22Rv1 (cell line): ENCODE data around the gene SYNGR3.

Experiments
- H3K27ac ChIP-seq: fragments of 450-650 bp; 2 replicates; pipeline ENCODE4 v1.5.1; 2017
- ZFX ChIP-seq: fragments of 450-650 bp; IDR thresholded peaks from 2 replicates; pipeline ENCODE4 v1.6.1; 2017; ENCODE audit warnings: antibody characterized with exemption, borderline replicate concordance
- TF ChIP-seq, protein P1 (sequence below): fragments of 450-650 bp; IDR thresholded peaks from 2 replicates; pipeline ENCODE4 v1.5.1; 2017; ENCODE audit warnings: mild to moderate bottlenecking

SYNGR3 gene

DNA sequence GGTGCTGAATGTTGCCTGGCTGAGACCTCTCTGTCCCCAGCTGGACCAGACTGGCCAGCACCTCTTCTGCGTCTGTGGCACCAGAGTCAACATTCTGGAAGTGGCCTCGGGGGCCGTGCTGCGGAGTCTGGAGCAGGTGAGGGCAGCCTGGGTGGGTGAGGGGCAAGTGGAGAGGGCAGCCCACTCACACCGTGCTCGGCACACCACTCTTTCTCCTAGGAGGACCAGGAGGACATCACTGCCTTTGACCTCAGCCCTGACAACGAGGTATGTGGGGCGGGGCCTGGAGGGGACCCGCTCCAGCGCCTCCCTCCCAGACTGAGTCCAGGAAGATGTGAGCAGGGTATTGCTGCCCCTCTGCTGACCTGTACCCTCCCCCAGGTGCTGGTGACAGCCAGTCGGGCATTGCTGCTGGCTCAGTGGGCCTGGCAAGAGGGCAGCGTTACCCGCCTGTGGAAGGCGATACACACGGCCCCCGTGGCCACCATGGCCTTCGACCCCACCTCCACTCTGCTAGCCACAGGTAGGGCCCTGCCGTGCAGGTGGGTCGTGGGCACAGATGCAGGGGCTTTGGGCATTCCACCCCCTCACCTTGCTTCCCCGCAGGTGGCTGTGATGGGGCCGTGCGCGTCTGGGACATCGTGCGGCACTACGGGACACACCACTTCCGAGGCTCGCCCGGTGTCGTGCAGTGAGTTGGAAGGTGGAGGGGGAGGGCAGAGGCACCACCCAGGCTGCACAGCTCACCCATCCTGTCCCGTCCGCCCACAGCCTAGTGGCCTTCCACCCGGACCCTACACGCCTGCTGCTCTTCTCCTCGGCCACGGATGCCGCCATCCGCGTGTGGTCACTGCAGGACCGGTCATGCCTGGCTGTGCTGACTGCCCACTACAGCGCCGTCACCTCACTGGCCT lies 15.4 kb upstream of the SYNGR3 start:
- TF ChIP-seq ZFX: no peak
- TF ChIP-seq, protein P1, sequence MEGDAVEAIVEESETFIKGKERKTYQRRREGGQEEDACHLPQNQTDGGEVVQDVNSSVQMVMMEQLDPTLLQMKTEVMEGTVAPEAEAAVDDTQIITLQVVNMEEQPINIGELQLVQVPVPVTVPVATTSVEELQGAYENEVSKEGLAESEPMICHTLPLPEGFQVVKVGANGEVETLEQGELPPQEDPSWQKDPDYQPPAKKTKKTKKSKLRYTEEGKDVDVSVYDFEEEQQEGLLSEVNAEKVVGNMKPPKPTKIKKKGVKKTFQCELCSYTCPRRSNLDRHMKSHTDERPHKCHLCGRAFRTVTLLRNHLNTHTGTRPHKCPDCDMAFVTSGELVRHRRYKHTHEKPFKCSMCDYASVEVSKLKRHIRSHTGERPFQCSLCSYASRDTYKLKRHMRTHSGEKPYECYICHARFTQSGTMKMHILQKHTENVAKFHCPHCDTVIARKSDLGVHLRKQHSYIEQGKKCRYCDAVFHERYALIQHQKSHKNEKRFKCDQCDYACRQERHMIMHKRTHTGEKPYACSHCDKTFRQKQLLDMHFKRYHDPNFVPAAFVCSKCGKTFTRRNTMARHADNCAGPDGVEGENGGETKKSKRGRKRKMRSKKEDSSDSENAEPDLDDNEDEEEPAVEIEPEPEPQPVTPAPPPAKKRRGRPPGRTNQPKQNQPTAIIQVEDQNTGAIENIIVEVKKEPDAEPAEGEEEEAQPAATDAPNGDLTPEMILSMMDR: no peak
- H3K27ac ChIP-seq: no peak overlapping the region

DNA sequence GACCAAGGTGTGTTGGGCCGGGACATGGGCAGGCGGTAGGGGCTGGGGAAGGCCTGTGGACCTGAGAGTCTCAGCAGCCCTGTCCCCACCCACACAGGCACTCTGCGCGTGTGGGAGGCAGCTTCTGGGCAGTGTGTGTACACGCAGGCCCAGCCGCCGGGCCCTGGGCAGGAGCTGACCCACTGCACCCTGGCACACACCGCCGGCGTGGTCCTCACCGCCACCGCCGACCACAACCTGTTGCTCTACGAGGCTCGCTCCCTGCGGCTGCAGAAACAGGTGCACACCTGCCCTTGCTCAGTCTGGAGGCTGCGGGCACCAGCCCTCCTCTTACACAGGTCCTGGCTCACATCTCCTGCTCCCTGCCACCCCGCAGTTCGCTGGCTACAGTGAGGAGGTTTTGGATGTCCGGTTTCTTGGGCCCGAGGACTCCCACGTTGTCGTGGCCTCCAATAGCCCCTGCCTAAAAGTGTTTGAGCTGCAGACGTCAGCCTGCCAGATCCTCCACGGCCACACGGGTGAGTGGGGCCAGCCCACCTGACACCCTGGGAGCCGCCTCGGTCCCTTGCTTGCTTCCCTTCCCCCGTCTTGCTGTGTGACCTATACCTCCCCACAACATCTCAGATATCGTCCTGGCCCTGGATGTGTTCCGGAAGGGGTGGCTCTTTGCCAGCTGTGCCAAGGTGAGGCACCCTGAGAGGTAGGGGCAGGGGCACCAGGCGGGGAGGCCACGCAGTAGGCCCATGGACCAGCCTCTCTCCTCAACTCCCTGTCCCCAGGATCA lies 14.1 kb upstream of the SYNGR3 start:
- TF ChIP-seq, protein P1: no peak
- TF ChIP-seq ZFX: no peak
- no peak overlapping the region for H3K27ac ChIP-seq

DNA sequence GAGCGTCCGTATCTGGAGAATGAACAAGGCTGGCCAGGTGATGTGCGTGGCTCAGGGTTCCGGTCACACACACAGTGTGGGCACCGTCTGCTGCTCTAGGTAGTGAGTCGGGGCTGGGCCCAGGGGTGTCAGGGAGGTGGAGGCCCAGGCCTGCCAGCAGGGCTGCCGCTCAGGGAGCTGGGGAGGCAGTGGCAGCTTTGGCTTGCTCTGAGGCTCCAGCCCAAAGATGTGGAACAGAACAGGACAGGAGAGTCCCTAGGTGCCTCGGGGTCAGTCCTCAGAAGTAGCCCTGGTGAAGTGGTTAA lies 13.6 kb upstream of the SYNGR3 start:
- TF ChIP-seq, protein P1: no peak
- no peak for TF ChIP-seq ZFX
- H3K27ac ChIP-seq: no peak overlapping the region

DNA sequence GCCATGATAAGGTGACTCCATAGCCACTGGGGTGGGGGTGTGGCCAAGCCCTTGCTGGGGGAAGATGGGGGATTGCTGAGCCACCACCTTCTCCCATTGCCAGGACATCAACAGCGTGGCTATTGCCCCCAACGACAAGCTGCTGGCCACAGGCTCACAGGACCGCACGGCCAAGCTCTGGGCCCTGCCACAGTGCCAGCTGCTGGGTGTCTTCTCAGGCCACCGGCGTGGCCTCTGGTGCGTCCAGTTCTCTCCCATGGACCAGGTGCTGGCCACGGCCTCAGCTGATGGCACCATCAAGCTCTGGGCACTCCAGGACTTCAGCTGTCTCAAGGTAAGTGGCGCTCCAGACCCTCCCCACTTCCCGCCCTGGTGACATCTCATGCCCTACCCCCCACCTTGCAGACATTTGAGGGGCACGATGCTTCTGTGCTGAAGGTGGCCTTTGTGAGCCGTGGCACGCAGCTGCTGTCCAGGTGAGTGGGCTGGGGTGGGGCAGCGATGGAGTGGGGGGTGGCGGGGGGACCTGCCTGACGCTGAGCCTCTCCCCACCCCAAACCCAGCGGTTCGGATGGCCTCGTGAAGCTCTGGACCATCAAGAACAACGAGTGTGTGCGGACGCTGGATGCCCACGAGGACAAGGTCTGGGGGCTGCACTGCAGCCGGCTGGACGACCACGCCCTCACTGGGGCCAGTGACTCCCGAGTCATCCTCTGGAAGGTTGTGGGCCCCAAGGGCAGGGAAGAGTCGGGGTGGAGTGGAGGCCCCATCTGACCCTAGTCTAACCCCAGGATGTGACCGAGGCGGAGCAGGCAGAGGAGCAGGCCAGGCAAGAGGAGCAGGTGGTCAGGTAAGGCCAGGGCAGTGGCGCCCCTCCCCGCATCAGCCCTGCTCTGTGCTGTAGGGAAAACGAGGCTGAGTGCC lies 12.6 kb upstream of the SYNGR3 start:
- H3K27ac ChIP-seq: peak overlapping the region; percentile 96
- TF ChIP-seq ZFX: no peak
- TF ChIP-seq, protein P1: no peak

DNA sequence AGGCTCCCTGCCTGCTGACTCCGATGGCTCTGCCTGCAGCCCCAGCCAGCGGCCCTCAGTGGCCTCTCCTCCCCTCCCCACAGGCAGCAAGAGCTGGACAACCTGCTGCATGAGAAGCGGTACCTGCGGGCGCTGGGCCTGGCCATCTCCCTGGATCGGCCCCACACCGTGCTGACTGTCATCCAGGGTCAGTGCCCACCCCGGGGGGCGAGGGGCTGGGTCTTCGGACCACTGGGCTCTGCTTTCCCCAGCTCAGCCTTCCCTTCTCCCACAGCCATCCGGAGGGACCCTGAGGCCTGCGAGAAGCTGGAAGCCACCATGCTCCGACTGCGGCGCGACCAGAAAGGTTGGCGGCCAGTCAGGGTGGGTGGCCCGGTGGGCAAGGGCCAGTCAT lies 11.9 kb upstream of the SYNGR3 start:
- no peak for TF ChIP-seq ZFX
- TF ChIP-seq, protein P1: no peak
- H3K27ac ChIP-seq: peak overlapping the region; percentile 96

DNA sequence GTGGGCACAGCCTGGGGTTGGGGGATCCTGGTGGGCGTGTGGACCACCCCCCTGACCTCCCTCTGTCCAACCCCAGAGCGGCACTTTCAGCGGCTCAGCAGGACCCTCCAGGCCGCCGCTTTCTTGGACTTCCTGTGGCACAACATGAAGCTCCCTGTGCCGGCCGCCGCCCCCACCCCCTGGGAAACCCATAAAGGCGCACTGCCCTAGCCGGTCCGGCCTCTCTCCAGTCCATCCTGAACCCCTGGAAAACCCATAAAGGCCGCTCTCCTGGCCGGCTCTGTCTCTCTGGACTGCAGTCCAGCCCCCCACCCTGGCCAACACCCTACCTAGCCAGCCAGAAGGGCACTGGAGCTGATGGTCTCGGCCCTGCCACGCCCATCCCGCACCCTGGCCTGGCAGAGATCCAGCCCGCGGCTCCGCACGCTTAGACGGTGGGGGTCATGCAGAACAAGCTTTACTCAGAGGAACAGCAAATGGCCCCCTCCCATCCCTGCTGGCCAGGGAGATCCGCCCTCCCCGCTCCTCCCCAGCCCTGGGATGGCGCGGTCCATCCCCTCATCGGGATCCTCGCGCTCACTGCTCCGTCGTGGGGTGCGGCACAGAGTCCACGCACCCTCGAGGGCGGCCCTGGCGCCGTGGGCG lies 11.2 kb upstream of the SYNGR3 start:
- H3K27ac ChIP-seq: peak overlapping the region; percentile 96
- TF ChIP-seq, protein P1: no peak
- no peak for TF ChIP-seq ZFX
